HuH-7 (cell line): ENCODE results near the gene PTGES3L.
"Not testable (repeated sequence)": the region's sequence is repeated elsewhere in the genome, so short reads cannot be mapped to it uniquely, and the experiment has no call there.

Experiments used
- DNase-seq: peaks from one replicate; pipeline ENCODE4 v3.0.0; 2011; ENCODE audit warnings: low spot score

Gene PTGES3L

GRCh38 chr17:43014020-43014648 lies 34.3 kb upstream of the PTGES3L start:
- DNase-seq: no peak

GRCh38 chr17:43013296-43013695 lies 33.4 kb upstream of the PTGES3L start:
- DNase-seq: no peak

DNA sequence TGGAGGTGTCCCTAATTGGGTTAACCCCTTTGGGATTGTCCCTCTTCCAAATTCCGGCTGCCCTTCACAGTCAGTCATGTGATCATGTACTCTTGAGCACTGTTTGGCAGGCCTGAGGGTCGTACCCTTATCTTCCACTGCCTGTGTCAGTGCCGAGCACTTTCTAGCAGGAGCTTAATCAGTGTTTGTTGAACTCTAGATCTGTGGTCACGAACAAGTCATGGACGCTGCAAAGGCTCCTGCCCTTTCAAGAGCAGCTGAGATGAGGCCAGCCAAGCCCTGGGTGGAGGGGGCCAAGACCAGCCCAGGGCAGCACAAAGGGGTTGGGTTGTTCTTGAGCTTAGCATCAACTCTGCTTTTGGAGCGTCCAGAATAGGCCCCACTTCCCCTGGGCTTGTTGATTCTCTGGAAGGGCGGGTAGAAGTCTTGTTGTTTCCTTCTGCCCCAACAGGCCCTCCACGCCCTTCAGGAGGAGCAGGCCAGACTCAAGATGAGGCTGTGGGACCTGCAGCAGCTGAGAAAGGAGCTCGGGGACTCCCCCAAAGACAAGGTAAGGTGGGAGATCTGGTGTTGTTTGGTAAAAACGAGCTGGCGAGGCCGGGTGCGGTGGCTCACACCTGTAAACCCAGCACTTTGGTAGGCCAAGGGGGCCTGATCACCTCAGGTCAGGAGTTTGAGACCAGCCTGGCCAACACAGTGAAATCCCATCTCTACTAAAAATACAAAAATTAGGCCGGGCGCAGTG lies 32.0 kb upstream of the PTGES3L start:
- DNase-seq: no peak

GRCh38 chr17:43010667-43011308 lies 30.9 kb upstream of the PTGES3L start:
- peak; percentile 79 for DNase-seq

DNA sequence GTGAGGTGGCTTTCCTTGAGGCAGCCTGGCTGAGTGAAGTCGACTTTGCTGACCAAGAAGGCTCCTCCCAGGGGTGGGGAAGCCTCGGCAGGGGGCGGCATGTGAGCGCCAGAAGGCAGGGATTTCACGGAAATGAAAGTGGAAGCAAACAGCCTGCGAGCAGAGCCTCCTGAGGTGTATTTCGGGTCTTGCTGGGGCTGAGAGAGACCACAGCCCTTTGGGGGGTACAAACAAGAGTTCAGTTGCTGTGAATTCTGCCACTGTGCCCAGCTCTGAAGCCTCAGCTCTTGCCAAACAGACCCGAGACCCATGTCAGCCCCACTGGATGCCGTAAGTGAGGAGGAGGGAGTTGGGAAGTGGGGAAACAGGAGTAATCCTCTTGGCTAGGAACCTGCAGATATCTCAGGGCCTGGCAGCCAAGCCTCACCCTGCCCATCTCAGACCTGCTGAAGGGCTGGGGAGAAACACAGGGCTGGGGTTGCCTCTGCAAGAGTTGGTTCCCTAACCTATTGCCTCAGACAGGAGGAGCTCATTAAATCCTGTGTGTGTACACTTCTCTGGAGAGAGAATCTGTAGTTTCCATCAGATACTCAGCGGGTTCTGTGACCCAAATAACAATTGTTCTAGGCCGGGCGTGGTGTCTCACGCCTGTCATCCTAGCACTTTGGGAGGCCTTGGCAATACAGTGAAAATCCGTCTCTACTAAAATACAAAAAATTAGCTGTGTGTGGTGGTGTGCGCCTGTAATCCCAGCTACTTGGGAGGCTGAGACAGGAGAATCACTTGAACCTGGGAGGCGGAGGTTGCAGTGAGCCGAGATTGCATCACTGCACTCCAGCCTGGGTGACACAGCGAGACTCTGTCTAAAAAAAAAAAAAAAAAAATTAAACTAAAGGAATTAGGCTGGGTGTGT lies 27.0 kb upstream of the PTGES3L start, which contains the start of gene IFI35:
TSS of gene IFI35 (plus strand) at position 146 of the 913 bp plus-strand sequence. CDS start at position 310, 164 bp downstream.
- peak; percentile 76 for DNase-seq

DNA sequence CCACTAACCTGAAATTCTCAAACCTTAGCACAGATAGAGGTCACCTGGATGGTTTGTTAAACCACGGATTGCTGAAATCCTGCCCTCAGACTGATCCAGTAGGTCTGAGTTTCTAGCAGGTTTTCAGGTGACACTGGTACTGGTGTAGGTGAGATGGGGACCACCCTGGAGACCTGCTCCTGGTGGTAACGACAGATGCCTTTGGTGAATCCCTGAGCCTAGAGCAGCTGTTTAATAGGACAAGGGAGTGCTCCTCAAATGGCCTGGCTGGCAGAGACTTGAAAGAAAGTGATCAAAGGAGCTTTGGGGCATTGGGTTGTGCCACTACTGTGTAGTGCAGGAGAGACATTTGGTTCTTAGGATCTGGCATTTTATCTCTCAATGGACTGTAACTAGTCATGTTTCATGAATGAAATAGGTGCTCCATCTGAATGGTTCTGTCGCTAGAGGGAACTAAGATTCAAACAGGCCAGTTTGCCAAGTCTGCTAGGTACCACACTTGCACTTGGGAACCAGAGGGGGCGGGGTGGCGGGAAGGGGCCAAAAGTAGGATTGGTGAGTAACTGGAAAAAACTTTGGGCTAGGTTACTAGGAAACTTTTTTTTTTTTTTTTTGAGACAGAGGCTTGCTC lies 23.8 kb upstream of the PTGES3L start:
- DNase-seq: no peak

GRCh38 chr17:43000894-43001293 lies 21.0 kb upstream of the PTGES3L start:
- DNase-seq: not testable (repeated sequence)

DNA sequence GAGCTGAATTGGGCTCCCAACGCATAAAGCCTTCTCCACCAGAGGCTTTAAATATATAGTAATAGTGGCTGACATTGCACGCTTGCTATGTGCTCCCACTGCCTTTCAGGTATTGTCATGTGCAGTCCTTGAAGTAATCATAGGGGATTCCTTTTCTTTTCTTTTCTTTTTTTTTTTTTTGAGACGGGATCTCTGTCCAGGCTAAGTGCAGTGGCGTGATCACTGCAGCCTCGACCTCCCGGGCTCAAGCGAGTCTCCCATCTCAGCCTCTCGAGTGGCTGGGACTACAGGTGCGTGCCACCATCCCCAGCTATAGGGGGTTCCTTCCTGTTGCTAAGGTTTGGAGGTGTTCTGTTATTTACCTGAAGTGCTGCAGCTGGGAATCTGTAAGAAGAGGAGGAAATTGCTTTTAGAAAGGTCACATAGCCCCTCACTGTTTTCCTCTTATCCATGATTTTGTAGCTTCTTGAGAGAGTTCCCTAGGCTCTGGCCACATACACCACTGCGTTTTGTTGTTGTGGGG lies 19.2 kb upstream of the PTGES3L start:
- no peak for DNase-seq

DNA sequence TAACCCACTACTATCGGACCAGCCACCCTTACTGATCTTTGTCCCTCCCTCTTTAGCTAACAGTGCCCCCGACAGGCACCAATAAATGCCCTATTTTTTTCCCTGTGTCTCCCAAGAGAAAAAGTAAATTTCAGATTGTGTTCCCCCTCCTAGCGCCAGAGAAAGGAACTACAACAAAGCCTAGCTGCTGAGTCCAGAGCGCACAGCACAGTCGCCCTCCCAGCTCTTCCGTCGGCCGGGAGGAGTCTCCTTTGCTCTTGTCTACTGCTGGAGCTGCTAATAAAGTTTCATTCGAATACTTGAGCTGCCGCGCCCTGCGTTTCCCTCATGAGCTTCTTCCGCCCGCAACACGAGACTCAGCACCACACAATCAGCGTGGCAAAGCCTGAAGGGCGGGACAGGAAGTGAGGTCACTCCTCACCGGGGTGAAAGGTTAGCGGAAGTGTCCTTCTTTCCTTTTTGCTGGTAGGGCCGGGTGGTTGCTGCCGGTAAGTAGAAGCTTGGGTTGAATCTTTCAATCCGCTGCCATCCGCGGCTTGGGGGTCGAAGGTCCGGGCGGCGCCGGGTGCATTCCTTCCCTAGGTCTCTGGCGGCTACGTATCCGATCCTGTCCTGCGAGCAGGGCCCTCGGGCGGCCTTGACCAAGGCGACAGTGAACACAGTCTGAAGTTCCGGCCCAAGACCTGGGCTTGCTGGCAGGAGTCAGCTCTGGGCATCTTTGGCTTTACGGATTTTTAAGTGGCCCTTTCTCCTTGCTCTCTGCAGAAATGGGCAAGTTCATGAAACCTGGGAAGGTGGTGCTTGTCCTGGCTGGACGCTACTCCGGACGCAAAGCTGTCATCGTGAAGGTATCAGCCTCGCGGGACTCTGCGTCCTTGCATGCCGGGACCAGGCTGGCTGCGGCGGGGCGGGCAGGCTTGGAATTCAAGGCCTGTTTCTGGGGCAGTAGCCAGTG lies 18.4 kb upstream of the PTGES3L start, which contains the start of gene RPL27:
TSS of gene RPL27 (plus strand) at position 436 of the 955 bp plus-strand sequence. CDS start at position 768, 332 bp downstream.
- DNase-seq: peak; percentile 83

DNA sequence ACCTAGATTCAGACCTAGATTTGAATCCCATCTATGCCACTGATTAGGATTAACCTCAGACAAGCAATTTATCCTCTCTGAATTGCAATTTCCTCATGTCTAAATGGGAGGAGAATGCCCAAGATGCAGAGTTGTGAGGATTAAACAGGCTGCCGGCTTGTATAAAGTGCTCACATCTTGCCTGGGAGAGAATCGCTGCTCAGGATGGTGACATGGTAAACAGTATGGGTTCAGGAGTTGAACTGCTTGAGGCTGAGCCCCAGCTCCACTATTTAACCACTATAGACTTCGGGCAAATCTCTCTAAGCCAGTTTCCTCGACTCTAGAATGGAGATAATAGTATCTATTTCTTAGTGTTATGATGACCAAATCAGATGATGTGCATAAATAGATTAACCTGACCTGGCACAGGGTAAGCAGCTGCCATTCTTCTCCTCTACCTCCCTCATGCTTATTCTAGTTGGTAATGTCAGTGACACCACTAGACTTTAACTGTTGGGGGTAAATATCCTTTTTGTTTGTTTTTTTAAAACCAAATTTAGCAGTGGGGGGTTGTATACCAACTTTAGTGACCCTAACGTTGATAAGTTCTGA lies 17.6 kb upstream of the PTGES3L start:
- DNase-seq: no peak

DNA sequence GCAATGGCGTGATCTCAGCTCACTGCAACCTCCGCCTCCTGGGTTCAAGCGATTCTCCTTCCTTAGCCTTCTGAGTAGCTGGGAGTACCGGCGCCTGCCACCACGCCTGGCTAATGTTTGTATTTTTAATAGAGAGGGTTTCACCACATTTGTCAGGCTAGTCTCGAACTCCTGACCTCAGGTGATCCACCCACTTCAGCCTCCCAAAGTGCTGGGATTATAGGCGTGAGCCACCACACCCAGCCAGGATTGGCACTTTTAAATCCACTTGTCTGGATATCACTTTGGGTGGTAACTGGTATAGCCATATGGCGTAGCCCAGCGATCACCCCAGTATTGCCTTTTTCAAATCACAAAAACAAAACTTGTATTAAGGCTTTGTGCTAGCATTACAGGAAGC lies 14.0 kb upstream of the PTGES3L start:
- not testable (repeated sequence) for DNase-seq

DNA sequence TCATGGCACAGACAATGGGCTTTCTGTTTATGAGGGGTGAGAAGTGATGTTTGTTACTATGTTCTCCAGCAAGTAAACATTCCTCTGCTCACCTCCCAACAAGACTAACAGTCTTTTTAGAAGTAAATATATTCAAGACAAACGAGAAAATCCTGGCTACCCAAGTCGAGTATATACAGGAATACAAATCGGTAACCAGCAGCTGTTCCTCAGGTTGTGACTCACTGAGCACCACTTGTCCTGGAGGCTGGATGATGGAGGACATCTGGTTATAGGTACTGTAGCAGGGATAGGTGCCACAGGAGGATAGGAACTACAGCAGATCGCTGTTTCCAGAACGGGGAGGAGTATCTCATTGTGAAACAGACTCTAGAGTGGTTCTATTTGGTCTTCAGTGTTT lies 13.0 kb upstream of the PTGES3L start:
- DNase-seq: no peak

DNA sequence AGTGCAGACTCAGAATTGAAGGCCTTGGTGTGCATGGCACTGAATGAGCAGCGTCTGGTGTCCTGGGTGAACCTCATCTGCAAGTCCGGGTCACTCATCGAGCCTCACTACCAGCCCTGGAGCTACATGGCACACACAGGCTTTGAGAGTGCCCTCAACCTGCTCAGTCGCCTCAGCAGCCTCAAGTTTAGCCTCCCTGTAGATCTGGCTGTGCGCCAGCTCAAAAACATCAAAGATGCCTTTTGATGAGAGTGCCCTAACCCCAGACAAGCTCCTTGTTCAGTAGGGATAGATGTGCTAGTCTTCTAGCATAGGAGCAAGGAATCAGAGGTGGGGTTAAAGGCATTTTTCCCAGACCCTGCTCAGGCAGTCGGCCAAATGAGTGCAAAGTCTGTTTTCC lies 11.6 kb upstream of the PTGES3L start:
- DNase-seq: no peak

DNA sequence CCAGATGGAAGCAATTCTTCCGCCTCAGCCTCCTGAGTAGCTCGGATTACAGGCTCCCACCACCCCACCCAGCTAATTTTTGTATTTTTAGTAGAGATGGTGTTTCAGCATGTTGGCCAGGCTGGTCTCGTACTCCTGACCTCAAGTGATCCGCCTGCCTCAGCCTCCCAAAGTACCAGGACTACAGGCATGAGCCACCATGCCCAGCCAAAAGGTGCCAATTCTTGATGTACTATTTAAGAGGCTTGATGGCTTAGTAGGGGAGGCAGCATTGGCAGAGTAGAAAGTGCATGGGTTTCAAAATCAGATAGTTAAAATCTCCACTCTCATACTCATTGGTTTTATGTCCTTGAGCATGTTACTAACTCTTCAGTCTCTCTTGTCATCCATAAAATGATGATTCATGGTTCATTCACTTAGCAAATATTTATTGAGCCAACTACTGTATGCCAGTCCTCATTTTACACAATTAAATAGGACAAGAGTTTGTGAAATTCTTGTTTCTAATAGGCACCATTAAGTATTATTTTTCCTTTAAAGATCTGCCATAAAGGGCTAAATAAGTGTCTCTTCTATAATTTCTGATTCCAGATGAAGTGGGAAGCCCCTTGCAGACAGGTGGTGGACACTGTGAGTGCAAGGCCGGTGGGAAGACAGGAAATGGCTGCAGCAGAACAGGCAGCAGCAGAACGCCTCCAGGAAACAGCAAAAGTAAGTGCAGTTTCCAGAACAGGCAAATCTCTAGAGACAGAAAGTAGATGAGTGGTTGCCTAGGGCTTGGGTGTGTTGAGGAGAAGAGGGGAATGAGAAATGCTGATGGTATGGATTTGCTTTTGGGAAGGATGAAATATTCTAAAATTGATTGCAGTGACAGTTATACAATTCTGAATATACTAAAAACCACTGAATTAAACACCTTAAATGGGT lies 10.1 kb upstream of the PTGES3L start:
- DNase-seq: no peak

GRCh38 chr17:42989141-42989540 lies 9.3 kb upstream of the PTGES3L start:
- DNase-seq: no peak

DNA sequence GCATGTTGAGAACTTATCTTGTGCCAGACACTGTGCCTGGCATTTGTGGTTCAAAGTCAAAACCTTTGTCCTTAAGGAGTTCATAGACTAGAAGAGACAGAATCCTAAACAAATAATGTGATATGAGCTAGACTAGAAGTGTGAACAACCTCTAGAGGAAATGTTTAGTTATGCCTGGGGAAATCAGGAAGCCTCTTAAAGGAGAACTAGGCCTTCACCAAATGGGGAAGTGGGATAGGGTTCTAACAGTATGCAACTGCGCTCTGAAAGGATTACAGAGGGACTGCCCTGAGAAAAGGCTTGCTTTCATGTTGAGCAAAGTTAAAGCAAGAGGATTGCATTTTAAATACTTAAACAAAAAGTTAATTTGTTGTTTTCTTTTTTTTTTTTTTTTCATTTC lies 5.3 kb upstream of the PTGES3L start:
- no peak for DNase-seq

DNA sequence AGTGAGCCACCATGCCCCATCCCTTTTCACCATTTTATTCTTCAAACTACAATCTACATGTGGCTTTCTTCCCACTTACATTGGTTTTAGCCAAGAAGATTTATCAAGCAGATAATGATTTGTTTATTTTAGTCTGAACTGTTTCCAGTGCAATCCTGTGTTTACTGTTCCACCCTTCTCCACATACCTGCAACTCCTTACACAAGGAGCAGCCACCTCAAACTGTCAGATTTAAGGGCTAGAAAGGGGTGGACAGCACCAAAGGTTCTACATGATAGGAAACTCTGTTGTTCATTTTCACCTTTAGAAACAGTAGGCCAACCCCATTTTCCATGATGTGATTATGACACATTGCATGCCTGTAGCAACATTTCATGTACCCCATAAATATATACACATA lies 2.4 kb upstream of the PTGES3L start:
- no peak for DNase-seq

DNA sequence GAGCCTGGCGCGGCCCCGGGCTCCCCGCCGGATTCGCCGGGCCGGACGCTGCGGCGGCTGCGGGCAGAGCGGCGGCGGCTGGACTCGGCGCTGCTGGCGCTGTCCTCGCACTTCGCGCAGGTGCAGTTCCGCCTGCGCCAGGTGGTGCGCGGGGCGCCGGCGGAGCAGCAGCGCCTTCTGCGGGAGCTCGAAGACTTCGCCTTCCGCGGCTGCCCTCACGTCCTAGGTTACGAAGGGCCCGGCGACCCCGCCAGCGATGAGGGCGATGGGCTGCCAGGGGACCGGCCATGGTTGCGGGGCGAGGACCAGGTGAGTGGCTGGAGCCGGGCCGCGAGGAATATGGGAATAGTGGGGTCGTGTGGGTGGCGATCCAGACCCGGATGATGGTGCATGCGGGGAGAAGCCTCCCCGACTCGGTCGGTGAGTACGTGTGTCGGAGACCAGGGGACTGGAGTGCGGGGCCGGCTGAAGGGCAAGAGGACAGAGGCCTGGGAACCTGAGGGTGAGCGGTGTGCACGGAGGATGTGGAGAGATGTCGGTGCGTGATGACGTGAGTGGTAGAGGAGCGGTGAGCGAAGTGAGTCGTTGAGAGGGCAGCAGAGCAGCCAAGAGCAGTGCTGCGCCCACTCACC lies 1.0 kb upstream of the PTGES3L start:
- peak; percentile 66 for DNase-seq
